RKO (cell line): ENCODE results near the gene MUC12.
"Not testable (repeated sequence)": the region's sequence is repeated elsewhere in the genome, so short reads cannot be mapped to it uniquely, and the experiment has no call there.

ENCODE experiments used
- DNase-seq: peaks from one replicate; pipeline ENCODE4 v3.0.0-alpha.2; 2016; ENCODE audit warnings: low spot score

Gene MUC12

DNA sequence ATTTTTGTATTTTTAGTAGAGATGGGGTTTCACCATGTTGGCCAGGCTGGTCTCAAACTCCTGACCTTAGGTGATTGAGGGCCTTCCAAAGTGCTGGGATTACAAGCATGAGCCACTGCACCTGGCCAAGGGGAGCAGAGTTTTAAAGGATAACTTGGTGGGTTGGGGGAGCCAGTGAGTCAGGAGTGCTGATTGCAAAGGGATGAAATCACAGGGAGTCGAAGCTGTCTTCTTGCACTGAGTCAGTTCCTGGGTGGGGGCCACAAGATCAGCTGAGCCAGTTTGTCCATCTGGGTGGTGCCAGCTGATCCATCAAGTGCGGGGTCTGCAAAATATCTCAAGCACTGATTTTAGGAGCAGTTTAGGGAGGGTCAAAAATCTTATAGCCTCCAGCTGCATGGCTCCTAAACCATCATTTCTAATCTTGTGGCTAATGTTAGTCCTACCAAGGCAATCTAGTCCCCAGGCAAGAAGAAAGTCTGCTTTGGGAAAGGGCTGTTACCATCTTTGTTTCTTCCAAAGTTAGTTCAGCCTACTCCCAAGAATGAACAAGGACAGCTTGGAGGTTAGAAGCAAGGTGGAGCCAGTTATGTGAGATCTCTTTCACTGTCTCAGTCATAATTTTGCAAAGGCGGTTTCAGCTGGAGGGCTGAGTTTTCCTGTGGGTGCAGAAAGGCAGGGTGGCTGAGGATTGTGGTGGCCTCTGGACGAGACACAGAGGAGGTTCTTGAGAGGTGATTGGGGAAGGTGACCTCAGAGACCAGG lies 15.8 kb downstream of the MUC12 start:
- not testable (repeated sequence) for DNase-seq

DNA sequence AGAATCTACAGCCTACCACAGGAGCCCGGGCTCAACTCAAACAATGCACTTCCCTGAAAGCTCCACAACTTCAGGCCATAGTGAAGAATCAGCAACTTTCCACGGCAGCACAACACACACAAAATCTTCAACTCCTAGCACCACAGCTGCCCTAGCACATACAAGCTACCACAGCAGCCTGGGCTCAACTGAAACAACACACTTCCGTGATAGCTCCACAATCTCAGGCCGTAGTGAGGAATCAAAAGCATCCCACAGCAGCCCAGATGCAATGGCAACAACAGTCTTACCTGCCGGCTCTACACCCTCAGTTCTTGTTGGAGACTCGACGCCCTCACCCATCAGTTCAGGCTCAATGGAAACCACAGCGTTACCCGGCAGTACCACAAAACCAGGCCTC lies 22.3 kb downstream of the MUC12 start:
- DNase-seq, result no peak

DNA sequence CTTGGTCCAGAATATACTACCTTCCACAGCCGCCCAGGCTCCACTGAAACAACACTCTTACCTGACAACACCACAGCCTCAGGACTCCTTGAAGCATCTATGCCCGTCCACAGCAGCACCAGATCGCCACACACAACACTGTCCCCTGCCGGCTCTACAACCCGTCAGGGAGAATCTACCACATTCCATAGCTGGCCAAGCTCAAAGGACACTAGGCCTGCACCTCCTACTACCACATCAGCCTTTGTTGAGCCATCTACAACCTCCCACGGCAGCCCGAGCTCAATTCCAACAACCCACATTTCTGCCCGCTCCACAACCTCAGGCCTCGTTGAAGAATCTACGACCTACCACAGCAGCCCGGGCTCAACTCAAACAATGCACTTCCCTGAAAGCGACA lies 22.9 kb downstream of the MUC12 start:
- DNase-seq, result not testable (repeated sequence)

DNA sequence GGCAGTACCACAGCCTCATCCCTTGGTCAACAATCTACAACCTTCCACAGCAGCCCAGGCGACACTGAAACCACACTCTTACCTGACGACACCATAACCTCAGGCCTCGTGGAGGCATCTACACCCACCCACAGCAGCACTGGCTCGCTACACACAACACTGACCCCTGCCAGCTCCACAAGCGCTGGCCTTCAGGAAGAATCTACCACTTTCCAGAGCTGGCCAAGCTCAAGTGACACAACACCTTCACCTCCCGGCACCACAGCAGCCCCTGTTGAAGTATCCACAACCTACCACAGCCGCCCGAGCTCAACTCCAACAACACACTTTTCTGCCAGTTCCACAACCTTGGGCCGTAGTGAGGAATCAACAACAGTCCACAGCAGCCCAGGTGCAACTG lies 25.3 kb downstream of the MUC12 start:
- DNase-seq, result not testable (repeated sequence)

DNA sequence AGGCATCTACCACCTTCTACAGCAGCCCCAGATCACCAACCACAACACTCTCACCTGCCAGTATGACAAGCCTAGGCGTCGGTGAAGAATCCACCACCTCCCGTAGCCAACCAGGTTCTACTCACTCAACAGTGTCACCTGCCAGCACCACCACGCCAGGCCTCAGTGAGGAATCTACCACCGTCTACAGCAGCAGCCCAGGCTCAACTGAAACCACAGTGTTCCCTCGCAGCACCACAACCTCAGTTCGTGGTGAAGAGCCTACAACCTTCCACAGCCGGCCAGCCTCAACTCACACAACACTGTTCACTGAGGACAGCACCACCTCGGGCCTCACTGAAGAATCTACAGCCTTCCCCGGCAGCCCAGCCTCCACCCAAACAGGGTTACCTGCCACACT lies 29.2 kb downstream of the MUC12 start:
- DNase-seq, result not testable (repeated sequence)

DNA sequence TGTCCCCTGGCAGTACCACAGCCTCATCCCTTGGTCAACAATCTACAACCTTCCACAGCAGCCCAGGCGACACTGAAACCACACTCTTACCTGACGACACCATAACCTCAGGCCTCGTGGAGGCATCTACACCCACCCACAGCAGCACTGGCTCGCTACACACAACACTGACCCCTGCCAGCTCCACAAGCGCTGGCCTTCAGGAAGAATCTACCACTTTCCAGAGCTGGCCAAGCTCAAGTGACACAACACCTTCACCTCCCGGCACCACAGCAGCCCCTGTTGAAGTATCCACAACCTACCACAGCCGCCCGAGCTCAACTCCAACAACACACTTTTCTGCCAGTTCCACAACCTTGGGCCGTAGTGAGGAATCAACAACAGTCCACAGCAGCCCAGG lies 30.0 kb downstream of the MUC12 start:
- not testable (repeated sequence) for DNase-seq

DNA sequence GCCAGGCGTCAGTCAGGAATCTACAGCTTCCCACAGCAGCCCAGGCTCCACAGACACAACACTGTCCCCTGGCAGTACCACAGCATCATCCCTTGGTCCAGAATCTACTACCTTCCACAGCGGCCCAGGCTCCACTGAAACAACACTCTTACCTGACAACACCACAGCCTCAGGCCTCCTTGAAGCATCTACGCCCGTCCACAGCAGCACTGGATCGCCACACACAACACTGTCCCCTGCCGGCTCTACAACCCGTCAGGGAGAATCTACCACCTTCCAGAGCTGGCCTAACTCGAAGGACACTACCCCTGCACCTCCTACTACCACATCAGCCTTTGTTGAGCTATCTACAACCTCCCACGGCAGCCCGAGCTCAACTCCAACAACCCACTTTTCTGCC lies 30.7 kb downstream of the MUC12 start:
- not testable (repeated sequence) for DNase-seq

DNA sequence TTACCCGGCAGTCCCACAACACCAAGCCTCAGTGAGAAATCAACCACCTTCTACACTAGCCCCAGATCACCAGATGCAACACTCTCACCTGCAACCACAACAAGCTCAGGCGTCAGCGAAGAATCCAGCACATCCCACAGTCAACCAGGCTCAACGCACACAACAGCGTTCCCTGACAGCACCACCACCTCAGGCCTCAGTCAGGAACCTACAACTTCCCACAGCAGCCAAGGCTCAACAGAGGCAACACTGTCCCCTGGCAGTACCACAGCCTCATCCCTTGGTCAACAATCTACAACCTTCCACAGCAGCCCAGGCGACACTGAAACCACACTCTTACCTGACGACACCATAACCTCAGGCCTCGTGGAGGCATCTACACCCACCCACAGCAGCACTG lies 33.0 kb downstream of the MUC12 start:
- DNase-seq, result not testable (repeated sequence)

DNA sequence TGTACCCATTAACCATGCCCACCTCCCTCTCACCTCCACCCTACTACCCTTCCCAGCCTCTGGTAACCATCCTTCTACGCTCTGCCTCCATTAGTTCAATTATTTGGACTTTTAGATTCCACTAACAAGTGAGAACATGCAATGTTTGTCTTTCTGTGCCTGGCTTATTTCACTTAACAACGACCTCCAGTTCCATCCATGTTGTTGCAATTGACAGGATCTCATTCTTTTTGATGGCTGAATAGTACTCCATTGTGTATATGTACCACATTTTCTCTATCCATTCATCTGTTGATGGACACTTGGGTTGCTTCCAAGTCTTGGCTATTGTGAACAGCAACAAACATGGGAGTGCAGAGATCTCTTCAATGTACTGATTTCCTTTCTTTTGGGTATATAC lies 38.0 kb downstream of the MUC12 start:
- not testable (repeated sequence) for DNase-seq

DNA sequence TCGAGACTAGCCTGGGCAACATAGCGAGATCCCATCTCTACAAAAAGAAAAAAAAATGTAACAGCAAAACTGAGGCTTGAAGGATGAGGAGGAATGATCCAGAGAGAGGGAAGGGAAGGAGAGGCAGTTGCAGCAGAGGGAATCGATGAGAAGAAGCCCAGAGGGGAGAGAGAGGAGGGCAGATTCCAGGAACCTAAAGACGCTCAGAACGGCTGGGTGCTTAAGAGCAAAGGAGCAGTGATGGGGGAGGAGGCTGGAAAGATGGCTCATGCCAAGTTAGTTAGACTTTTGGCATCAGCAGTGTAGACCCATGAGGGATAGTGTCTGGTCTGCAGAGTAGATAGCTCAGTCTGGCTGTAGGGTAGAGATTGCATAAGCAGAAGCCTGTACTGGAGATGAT lies 40.3 kb downstream of the MUC12 start:
- no peak for DNase-seq

DNA sequence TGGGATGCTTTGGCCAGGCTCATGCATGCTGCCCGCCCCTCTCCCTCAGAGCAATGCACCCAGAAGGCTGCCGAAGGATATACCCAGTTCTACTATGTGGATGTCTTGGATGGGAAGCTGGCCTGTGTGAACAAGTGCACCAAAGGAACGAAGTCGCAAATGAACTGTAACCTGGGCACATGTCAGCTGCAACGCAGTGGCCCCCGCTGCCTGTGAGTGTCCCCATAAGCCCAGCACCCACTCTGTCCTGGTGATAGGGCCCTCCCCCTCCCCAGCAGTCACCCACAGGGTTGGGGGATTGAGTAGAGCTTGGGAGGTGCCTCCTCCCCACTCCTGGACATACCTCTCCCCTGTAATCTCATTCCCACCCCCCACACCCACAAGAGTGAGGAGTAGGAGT lies 43.6 kb downstream of the MUC12 start:
- DNase-seq, result no peak

DNA sequence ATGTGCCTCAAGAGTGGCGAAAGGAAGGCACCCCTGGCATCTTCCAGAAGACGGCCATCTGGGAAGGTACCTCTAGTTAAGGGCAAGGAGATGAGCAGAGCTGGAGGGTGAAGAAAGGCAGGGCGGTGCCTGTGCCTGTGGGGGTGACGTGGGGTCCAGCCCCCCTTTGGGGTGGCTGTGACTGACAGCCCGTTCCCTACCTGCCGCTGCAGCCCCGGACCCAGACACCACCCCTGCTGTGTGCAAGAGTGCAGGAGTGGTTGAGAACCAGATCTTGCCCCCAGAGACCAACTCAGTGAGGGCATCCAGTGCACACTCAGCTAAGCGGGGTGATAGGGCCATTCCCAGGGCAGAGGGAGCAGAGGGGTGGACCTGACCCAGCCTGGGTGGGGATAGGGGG lies 46.3 kb downstream of the MUC12 start:
- DNase-seq, result no peak

DNA sequence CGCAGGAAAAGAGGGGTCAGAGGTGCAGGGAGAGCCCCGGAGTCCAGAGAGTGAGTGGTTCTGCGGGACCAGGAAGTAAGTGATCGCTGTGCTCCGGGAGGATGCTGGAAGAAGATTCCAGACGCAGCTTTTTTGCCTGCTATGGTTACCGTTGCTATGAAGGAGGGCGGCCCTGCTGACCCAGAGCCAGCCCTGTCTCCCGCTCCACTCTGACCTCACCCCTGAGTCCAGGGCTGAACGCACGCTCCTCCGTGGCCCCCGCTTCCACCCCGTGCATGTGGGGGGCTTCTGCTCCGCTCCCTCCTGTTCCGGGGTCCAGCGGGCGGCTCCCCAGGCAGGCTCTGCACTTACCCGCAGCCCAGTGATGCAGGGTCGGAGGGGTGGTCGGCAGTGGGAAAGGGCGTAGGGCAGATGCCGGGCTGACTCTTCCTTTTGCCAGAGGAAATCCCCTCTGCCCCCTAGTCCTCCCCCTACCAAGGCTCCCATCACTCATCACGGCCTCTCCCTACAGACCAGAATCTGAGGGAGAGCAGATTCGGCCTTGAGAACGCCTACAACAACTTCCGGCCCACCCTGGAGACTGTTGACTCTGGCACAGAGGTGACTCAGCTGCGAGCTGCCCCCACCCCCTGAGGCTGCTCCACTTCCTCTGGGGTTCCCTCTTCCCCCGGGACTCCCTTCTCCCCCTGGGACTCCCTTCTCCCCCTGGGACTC lies 47.9 kb downstream of the MUC12 start:
- peak; percentile 98 for DNase-seq

DNA sequence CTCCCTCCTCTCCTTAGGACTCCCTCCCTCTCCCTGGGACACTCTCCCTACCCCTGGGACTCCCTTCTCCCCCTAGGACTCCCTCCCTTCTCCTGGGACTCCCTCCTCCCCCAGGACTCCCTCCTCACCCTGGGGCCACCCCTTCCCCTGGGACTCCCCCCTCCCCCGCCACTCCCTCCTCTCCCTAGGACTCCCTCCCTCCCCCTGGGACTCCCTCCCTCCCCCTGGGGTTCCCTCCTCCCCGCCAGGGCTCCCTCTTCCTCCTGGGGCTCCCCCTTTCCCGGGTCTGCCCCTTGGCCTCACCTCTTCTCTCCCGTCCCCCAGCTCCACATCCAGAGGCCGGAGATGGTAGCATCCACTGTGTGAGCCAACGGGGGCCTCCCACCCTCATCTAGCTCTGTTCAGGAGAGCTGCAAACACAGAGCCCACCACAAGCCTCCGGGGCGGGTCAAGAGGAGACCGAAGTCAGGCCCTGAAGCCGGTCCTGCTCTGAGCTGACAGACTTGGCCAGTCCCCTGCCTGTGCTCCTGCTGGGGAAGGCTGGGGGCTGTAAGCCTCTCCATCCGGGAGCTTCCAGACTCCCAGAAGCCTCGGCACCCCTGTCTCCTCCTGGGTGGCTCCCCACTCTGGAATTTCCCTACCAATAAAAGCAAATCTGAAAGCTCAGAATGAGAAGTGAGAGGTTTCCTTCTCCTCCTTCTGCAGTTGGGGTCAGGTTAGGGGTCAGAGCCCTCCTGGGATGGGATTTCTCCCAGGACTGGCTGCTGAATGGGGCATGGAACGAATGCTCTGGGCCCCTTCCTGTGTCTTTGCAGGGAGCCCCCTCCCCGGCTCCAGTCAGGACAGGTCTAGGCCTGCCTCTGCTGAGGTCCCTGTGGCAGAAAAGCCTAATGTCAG lies 49.2 kb downstream of the MUC12 start:
- DNase-seq, result no peak

DNA sequence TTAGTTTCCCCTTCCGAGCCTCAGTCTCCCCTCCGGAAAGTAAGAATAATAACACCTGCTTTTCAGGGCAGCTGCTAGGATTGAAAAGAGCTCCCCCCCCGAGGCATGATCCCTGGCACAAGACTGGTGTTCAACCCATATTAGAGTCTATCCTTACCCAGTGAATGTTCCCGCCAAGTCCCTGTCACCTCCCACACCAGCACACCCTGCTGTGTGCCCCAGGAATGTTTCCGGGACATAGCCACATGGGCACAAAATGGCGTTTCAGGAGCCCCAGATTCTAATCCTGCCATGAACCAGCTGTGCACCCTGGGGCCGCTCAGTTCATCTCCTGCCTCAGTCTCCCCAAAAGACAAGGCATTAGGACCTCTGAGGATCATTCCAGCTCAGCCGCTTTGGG lies 51.1 kb downstream of the MUC12 start:
- DNase-seq, result no peak

DNA sequence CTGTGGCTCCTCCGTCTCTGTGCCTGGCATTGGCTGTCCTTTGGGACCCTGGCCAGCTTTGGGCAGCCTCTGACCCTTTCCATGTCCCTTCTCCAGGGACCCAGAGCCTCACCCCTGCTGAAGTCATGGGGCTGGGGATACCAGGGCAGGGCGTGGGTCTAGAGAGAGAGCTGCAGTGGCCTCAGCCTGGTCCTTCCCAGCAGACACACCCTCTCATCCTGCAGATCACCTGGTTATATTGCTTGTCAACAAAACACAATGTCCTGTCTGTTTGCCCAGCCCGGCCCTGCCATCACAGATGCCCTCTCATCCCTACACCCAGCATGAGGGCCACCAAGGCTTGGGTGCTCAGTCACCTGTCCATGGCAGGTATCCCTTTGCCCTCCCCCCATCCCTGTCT lies 52.3 kb downstream of the MUC12 start:
- DNase-seq, result no peak

DNA sequence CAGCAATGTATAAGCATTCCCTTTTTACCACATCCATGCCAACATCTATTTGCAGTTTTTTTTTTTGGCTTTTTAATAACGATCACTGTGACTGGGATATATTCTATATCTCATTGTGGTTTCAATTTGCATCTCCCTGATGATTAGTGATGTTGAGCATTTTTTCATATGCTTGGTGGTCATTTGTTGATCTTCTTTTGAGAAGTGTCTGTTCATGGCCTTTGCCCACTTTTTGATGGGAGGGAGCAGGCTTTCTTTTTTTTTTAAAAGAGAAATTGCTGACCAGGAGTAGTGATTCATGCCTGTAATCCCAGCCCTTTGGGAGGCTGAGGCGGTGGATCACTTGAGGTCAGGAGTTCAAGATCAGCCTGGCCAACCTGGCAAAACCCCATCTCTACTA lies 54.5 kb downstream of the MUC12 start:
- no peak for DNase-seq

DNA sequence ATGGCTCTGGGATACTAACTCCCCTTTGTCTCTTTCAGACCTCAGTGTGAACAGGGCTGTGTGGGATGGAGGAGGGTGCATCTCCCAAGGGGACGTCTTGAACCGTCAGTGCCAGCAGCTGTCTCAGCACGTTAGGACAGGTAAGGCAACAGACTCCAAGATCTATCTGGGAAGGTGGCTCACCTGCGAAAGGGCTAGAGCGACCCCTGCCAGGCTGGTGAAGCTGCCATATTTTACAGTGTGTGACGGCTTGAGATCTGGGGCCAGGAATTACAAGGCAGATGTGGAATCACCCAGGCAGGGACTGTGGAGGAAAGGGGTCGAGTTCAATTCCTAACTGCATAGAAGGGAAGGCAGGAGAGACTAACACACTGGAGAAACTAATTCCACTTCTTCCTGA lies 61.7 kb downstream of the MUC12 start:
- DNase-seq, result no peak

DNA sequence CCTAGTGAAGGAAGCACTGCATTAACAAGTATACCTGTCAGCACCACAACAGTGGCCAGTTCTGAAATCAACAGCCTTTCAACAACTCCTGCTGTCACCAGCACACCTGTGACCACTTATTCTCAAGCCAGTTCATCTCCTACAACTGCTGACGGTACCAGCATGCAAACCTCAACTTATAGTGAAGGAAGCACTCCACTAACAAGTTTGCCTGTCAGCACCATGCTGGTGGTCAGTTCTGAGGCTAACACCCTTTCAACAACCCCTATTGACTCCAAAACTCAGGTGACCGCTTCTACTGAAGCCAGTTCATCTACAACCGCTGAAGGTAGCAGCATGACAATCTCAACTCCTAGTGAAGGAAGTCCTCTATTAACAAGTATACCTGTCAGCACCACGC lies 66.6 kb downstream of the MUC12 start:
- DNase-seq, result no peak

DNA sequence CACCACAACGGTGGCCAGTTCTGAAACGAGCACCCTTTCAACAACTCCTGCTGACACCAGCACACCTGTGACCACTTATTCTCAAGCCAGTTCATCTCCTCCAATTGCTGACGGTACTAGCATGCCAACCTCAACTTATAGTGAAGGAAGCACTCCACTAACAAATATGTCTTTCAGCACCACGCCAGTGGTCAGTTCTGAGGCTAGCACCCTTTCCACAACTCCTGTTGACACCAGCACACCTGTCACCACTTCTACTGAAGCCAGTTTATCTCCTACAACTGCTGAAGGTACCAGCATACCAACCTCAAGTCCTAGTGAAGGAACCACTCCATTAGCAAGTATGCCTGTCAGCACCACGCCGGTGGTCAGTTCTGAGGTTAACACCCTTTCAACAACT lies 71.9 kb downstream of the MUC12 start:
- not testable (repeated sequence) for DNase-seq

DNA sequence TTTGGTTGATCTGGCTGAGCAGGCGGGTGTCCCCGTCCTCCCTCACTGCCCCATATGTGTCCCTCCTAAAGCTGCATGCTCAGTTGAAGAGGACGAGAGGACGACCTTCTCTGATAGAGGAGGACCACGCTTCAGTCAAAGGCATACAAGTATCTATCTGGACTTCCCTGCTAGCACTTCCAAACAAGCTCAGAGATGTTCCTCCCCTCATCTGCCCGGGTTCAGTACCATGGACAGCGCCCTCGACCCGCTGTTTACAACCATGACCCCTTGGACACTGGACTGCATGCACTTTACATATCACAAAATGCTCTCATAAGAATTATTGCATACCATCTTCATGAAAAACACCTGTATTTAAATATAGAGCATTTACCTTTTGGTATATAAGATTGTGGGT lies 89.0 kb downstream of the MUC12 start:
- DNase-seq, result peak; percentile 78

DNA sequence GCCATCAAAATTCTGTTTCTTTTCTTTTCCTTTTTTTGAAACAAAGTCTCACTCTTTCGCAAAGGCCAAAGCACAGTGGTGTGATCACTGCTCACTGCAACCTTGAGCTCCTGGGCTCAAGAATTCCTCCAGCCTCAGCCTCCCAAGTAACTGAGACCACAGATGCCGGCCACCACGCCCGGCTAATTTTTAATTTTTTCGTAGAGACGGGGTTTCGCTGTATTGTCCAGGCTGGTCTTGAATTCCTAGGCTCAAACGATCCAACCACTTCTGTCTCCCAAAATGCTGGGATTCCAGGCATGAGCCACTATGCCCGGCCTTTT lies 90.2 kb downstream of the MUC12 start:
- DNase-seq, result no peak

DNA sequence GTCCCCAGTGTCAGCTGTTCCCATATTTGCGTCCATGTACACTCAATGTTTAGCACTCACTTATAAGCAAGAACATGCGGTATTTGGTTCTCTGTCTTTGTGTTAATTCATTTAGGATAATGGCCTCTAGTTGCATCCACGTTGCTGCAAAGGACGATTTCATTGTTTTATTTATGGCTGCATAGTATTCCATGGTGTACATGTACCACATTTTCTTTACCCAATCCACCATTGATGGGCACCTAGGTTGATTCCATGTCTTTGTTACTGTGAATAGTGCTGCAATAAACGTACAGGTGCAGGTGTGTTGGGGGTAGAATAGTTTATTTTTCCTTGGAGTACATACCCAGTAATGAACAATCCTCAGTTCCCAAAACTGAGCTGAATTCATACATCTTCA lies 91.6 kb downstream of the MUC12 start:
- no peak for DNase-seq
